ENCODE measurements around the gene RRAD. TPM values are rescaled to one million over a fixed set of nuclear protein-coding genes. Genes with fewer than 3 reads are reported as not detected.
A peak's percentile ranks its signal among the peaks of the same experiment; 100 is the strongest.

The RRAD gene
- total RNA-seq, 1 donor from 2014 or later: 75.0 TPM

- FAIRE-seq: peak; percentile 18
- DNase-seq (ENCODE audit: low read depth): peak; percentile 67
- H3K36me3 ChIP-seq (ENCODE audit: control insufficient read depth, insufficient read depth, low read length): no peaks in the 10 kb centered on the region
Observed at GRCh38 chr16:66926961-66927436, 1.7 kb upstream of the RRAD start.

GRCh38 chr16:66926171-66926947, 1.0 kb upstream of the RRAD start:
- H3K4me3 ChIP-seq (ENCODE audit: low read depth, low read length): no peak overlapping the region
- no peak for DNase-seq (ENCODE audit: low read depth)
- no peak for FAIRE-seq
- H3K27me3 ChIP-seq (ENCODE audit: control insufficient read depth, insufficient read depth, low read length): no peaks in the 10 kb centered on the region
- no peak for TF ChIP-seq CTCF (IDR thresholded peaks at IDR 0.05; ENCODE audit: insufficient read depth, low read length, severe bottlenecking)
- H3K36me3 ChIP-seq (ENCODE audit: control insufficient read depth, insufficient read depth, low read length): no peaks in the 10 kb centered on the region

More at GRCh38 chr16:66926961-66927436, 1.7 kb upstream of the RRAD start:
- no peak for TF ChIP-seq CTCF (IDR thresholded peaks at IDR 0.05; ENCODE audit: insufficient read depth, low read length, severe bottlenecking)
- H3K27me3 ChIP-seq (ENCODE audit: control insufficient read depth, insufficient read depth, low read length): no peaks in the 10 kb centered on the region
- H3K4me3 ChIP-seq (ENCODE audit: low read depth, low read length): no peak overlapping the region

- peak; percentile 57 for TF ChIP-seq CTCF (IDR thresholded peaks at IDR 0.05; ENCODE audit: insufficient read depth, low read length, severe bottlenecking)
- Histone ChIP-seq H3K4me3 (ENCODE audit: low read depth, low read length) (peak overlapping the region; percentile 34), H3K36me3 (ENCODE audit: control insufficient read depth, insufficient read depth, low read length) (no peaks in the 10 kb centered on the region), H3K27me3 (ENCODE audit: control insufficient read depth, insufficient read depth, low read length) (peaks cover under 1% of the 10 kb centered on the region)
- FAIRE-seq (no peak), DNase-seq (ENCODE audit: low read depth) (no peak)
Observed at GRCh38 chr16:66924527-66925321, 611 bp downstream of the RRAD start.

- no peak for FAIRE-seq
Observed at GRCh38 chr16:66923866-66924265, 1.5 kb downstream of the RRAD start.

GRCh38 chr16:66923247-66923731, 2.0 kb downstream of the RRAD start:
- H3K4me3 ChIP-seq (ENCODE audit: low read depth, low read length): no peak overlapping the region
- peaks cover 1% of the 10 kb centered on the region for H3K27me3 ChIP-seq (ENCODE audit: control insufficient read depth, insufficient read depth, low read length)
- TF ChIP-seq CTCF (IDR thresholded peaks at IDR 0.05; ENCODE audit: insufficient read depth, low read length, severe bottlenecking): no peak
- FAIRE-seq: no peak
- H3K36me3 ChIP-seq (ENCODE audit: control insufficient read depth, insufficient read depth, low read length): no peaks in the 10 kb centered on the region
- DNase-seq (ENCODE audit: low read depth): no peak

More at GRCh38 chr16:66923866-66924265, 1.5 kb downstream of the RRAD start:
- Histone ChIP-seq H3K4me3 (ENCODE audit: low read depth, low read length) (no peak overlapping the region), H3K27me3 (ENCODE audit: control insufficient read depth, insufficient read depth, low read length) (peaks cover 1% of the 10 kb centered on the region), H3K36me3 (ENCODE audit: control insufficient read depth, insufficient read depth, low read length) (no peaks in the 10 kb centered on the region)
- DNase-seq (ENCODE audit: low read depth): no peak
- no peak for TF ChIP-seq CTCF (IDR thresholded peaks at IDR 0.05; ENCODE audit: insufficient read depth, low read length, severe bottlenecking)
